ENCODE results near the gene HOXA2. TPM values are rescaled to one million over a fixed set of nuclear protein-coding genes. Genes with fewer than 3 reads are reported as not detected.

The HOXA2 gene
- total RNA-seq, 4 donors from 2014 or later: 3.1 to 7.0 (median 5.0) TPM

DNA sequence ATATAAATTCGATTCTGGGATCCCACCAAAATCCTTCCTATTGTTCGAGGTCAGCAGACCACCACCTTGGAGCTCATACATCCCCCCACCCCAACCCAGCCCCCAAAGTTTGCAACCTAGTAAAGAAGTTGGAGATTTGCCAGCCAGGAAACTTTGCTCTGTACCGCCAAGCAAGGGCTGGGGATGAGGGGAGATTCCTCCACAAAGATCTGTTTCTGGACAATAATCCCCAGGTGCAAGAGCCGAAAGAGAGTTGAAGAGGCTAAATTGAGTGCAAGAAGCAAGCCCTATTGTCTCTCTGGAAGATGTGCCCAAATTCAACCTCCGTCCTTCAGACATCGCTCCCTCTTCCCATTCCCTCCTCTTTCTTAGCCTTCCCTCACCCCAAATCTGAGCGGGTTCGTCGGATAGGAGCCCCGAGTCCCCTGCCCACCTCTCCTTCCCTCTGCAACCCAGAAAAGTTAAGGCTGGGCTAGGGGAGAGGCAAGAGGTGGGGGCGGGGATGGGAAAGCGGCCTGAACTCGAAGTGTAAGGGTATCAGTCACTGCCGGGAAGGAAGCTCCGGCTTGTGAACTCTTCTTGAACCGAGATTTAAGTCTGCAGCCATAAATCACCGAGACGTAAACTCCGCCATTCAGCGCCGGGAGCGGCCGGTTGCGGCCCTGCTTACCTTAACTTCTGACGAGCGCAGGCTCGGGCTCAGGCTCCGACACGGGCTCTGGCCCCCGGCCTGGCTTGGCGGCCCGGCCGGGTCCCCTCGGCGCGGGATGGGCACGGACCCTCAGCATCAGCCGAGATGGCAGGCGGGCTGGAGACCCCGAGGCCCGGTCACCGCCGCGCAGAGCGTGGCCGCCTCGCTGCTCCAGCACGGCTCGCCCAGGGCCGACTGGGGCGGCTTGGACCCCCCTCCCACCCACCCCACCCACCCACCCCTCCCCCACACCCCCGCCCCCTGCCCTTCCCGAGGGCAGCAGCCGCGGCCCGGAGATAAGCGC, 10.8 kb upstream of the HOXA2 start:
- WGBS, 2 donors (ENCODE audit: low coverage in 1 of 2): 7 to 10% methylated on average over 3 to 7 of the region's 57 CpGs
- Histone ChIP-seq H3K27ac (peak overlapping the region; percentile 90 to 99 (median 98)), H3K9me3 (no peaks in the 10 kb centered on the region), H3K36me3 (no peaks in the 10 kb centered on the region), H3K27me3 (no peaks in the 10 kb centered on the region), H3K4me1 (peaks cover 0 to 52% (median 22%) of the 10 kb centered on the region in 3 donors), H3K4me3 (peak overlapping the region; percentile 51 to 79)
- peak; percentile 2 for ATAC-seq
- TF ChIP-seq, protein P1, sequence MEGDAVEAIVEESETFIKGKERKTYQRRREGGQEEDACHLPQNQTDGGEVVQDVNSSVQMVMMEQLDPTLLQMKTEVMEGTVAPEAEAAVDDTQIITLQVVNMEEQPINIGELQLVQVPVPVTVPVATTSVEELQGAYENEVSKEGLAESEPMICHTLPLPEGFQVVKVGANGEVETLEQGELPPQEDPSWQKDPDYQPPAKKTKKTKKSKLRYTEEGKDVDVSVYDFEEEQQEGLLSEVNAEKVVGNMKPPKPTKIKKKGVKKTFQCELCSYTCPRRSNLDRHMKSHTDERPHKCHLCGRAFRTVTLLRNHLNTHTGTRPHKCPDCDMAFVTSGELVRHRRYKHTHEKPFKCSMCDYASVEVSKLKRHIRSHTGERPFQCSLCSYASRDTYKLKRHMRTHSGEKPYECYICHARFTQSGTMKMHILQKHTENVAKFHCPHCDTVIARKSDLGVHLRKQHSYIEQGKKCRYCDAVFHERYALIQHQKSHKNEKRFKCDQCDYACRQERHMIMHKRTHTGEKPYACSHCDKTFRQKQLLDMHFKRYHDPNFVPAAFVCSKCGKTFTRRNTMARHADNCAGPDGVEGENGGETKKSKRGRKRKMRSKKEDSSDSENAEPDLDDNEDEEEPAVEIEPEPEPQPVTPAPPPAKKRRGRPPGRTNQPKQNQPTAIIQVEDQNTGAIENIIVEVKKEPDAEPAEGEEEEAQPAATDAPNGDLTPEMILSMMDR (IDR thresholded peaks at IDR 0.05): no peak
- TF ChIP-seq POLR2A (IDR thresholded peaks at IDR 0.05) (peak; percentile 23 to 64), POLR2AphosphoS5 (IDR thresholded peaks at IDR 0.05) (peak; percentile 90)

DNA sequence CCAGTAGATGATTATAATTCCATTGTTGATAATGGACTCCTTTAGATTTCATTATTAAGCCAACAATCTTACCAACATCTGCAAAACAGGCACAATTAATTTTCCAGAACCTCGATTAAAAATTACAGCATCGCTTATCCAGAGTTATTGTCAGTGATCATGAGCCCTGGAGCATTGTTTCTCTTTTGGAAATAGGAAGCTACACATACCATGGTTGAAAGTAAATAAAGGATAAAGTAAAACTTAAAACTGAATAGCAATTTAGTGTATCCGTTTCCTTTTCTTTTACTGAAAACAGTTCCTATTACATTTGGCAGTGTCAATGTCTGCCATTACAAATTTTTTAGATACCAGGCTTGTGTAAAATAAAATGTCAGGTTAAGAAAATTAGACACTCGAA, 9.9 kb upstream of the HOXA2 start:
- peaks cover 0 to 50% (median 21%) of the 10 kb centered on the region in 3 donors for H3K4me1 ChIP-seq
- no peaks in the 10 kb centered on the region for H3K9me3 ChIP-seq
- no peak for TF ChIP-seq EP300 (IDR thresholded peaks at IDR 0.05)
- TF ChIP-seq, protein P1 (IDR thresholded peaks at IDR 0.05): no peak
- no peak for TF ChIP-seq POLR2A (IDR thresholded peaks at IDR 0.05)
- no peak for TF ChIP-seq POLR2AphosphoS5 (IDR thresholded peaks at IDR 0.05)
- WGBS, 2 donors (ENCODE audit: low coverage in 1 of 2): 10 to 12% methylated on average over 4 of the region's 4 CpGs
- H3K4me3 ChIP-seq: peak overlapping the region in 1 of 2 donors; percentile 79
- no peaks in the 10 kb centered on the region for H3K27me3 ChIP-seq
- H3K27ac ChIP-seq: peak overlapping the region; percentile 94 to 99 (median 98)
- no peak for ATAC-seq
- H3K36me3 ChIP-seq: no peaks in the 10 kb centered on the region

DNA sequence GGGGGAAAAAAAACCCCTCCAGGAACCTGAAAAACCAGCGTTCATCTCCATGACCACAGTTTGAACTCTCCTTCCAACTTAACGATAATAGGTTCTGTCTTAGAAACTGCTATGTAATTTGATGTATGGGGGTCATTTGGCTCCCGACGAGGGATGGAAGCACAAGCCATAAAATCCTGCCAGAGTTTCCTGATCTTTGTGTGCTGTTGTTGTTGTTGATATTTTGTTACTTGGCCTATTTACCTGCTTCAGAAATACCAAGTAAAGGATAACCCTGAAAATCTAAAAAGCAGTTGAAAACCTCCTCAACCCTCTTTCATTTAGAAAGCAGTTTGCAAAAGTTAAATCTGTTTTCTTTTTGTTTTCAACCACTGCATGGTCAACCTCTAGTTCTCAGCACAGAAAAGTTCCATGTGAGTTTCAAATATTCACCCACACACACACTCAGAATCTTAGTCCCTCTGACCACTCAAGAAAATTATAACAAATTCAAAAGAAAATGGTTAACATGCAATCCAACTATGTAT, 9.3 kb upstream of the HOXA2 start:
- Histone ChIP-seq H3K9me3 (no peaks in the 10 kb centered on the region), H3K4me3 (peak overlapping the region in 1 of 2 donors; percentile 79), H3K4me1 (peaks cover 0 to 56% (median 21%) of the 10 kb centered on the region in 3 donors), H3K27ac (peak overlapping the region; percentile 94 to 99 (median 98)), H3K27me3 (no peaks in the 10 kb centered on the region), H3K36me3 (no peaks in the 10 kb centered on the region)
- no peak for ATAC-seq
- WGBS, 2 donors (ENCODE audit: low coverage in 1 of 2): 3 to 6% methylated on average over 4 of the region's 4 CpGs
- TF ChIP-seq EP300 (IDR thresholded peaks at IDR 0.05) (no peak), POLR2AphosphoS5 (IDR thresholded peaks at IDR 0.05) (no peak), POLR2A (IDR thresholded peaks at IDR 0.05) (no peak)
- TF ChIP-seq, protein P1 (IDR thresholded peaks at IDR 0.05): no peak

DNA sequence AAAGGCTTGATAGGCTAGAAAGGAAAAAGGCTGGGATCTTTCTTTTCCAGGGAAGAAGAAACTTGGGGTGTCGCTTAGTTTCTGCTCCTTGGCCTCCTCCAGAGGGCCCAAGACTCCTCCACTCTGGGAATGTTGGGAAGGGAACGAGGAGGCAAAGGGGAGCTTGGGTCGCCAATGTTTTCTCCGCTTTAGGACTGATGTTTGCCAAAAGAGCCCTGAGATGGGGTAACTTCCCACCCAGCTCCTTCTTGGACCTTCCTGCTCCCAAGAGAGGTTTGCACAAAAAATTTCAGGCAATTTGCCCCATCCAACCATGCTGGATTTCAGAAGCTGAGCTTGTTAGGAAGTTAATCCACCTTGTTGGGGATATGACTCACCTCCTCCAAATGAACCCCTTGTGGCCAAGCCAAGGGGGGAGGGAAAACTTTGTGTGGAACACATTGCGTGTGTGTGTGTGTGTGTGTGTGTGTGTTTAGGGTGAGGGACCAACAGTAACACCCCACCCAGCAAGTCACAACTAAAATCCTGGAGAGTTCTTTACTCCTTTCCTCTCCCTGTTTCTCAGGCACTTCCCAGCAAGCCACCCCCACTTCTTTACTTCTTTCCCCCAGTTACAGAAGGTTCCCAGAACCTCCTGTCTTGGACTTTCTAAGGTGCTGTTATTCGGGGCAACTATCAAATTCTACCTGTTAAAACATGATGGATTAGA, 8.7 kb upstream of the HOXA2 start:
- H3K4me1 ChIP-seq: peaks cover 0 to 61% (median 21%) of the 10 kb centered on the region in 3 donors
- H3K36me3 ChIP-seq: no peaks in the 10 kb centered on the region
- peak overlapping the region; percentile 94 to 99 (median 98) for H3K27ac ChIP-seq
- no peaks in the 10 kb centered on the region for H3K27me3 ChIP-seq
- no peak for TF ChIP-seq EP300 (IDR thresholded peaks at IDR 0.05)
- TF ChIP-seq, protein P1 (IDR thresholded peaks at IDR 0.05): peak in 1 of 4 experiments; percentile 9
- TF ChIP-seq POLR2AphosphoS5 (IDR thresholded peaks at IDR 0.05): peak; percentile 84
- ATAC-seq: peak; percentile 30
- no peaks in the 10 kb centered on the region for H3K9me3 ChIP-seq
- WGBS, 2 donors (ENCODE audit: low coverage in 1 of 2): 0% methylated on average over 3 to 5 of the region's 6 CpGs
- peak overlapping the region; percentile 1 to 79 for H3K4me3 ChIP-seq
